ENCODE measurements around the gene CARS2. TPM values are rescaled to one million over a fixed set of nuclear protein-coding genes. Genes with fewer than 3 reads are reported as not detected.

Gene CARS2
- total and polyA plus RNA-seq, 3 donors from 2014 or later = 60.4 to 116 (median 100) TPM

GRCh38 chr13:110641055-110642015 lies 64.6 kb downstream of the CARS2 start:
- peak; percentile 72 for DNase-seq
- WGBS, 2 donors = 57 to 60% methylated on average over 19 to 29 of the region's 29 CpGs
- no peaks in the 10 kb centered on the region for H3K27me3 ChIP-seq
- H3K36me3 ChIP-seq (ENCODE audit: low read depth, missing control alignments) = no peaks in the 10 kb centered on the region
- H3K4me3 ChIP-seq = no peak overlapping the region
- TF ChIP-seq POLR2A (IDR thresholded peaks at IDR 0.05) (no peak), CTCF (IDR thresholded peaks at IDR 0.05) (no peak)
- H3K27ac ChIP-seq = peak overlapping the region; percentile 6 to 61
- peaks cover 22% of the 10 kb centered on the region for H3K4me1 ChIP-seq
- no peaks in the 10 kb centered on the region for H3K9me3 ChIP-seq
- intact Hi-C loops (cut with DNase I; ENCODE audit: low total_unique reads) = no loop called here

GRCh38 chr13:110640591-110641029 lies 65.3 kb downstream of the CARS2 start:
- no peaks in the 10 kb centered on the region for H3K27me3 ChIP-seq
- DNase-seq = peak; percentile 67
- intact Hi-C loops (cut with DNase I; ENCODE audit: low total_unique reads) = no loop called here
- H3K4me3 ChIP-seq = no peak overlapping the region
- TF ChIP-seq POLR2A (IDR thresholded peaks at IDR 0.05) = no peak
- TF ChIP-seq CTCF (IDR thresholded peaks at IDR 0.05) = no peak
- 45 to 49% methylated on average over 13 of the region's 13 CpGs for WGBS, 2 donors
- H3K4me1 ChIP-seq = peaks cover 22% of the 10 kb centered on the region
- no peaks in the 10 kb centered on the region for H3K36me3 ChIP-seq (ENCODE audit: low read depth, missing control alignments)
- H3K27ac ChIP-seq = peak overlapping the region in 1 of 2 donors; percentile 61
- H3K9me3 ChIP-seq = no peaks in the 10 kb centered on the region

- no peak for TF ChIP-seq POLR2A (IDR thresholded peaks at IDR 0.05)
- no peak for TF ChIP-seq CTCF (IDR thresholded peaks at IDR 0.05)
- H3K27ac ChIP-seq = peak overlapping the region in 1 of 2 donors; percentile 61
- 50 to 56% methylated on average over 5 of the region's 5 CpGs for WGBS, 2 donors
- intact Hi-C loops (cut with DNase I; ENCODE audit: low total_unique reads) = no loop called here
- H3K36me3 ChIP-seq (ENCODE audit: low read depth, missing control alignments) = no peaks in the 10 kb centered on the region
- no peaks in the 10 kb centered on the region for H3K9me3 ChIP-seq
- peaks cover 18% of the 10 kb centered on the region for H3K4me1 ChIP-seq
- no peak for DNase-seq
- no peak overlapping the region for H3K4me3 ChIP-seq
- H3K27me3 ChIP-seq = no peaks in the 10 kb centered on the region
These were observed 66.0 kb downstream of the CARS2 start for GRCh38 chr13:110639935-110640334.

DNA sequence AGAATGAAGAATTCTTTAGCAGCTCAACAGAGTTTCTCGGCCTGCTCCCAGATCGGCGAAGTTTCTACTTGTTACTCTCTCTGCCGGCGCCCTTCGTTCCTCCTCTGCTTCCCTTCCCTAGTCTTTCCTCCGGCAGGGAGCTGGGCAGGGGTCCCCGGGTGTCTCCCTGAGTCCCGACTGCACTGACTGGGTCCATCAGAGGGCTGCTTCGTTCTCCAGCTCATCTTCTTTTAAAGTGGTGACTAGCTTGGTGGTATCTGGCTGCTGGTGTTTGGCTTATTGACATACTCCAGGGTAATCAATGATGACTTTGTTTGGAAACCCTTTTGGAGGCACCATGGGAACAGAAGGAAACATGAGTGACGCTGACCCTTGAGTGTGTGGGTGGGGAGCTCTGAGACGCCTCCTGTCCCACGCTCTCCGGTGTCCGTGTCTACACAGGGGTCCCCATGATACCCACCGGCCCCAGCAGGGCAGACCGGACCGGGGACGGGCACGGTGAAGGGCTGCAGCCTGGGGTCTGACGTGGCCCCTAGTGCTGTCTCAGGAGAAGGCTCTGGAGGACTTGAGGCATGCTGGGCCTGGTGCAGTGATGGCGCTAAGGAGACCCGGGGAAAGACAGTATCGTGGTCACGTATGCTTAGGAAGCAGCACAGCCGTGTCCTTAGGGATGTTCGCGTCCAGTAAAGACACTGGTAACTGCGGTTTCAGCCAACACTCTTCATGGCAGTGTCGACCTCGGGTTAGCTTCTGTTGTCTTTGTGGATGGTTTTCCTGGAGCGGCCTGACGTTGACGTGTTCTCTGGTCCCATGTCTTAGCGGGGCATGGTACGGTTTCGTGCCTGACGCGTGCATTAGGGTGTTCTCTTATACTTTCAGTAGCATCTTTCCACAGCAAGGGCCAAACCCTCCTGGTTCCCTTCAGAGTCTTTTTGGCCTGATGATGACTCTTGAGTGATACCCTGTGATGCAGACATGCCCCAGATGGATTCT lies 66.8 kb downstream of the CARS2 start:
- Histone ChIP-seq H3K4me3 (no peak overlapping the region), H3K27me3 (no peaks in the 10 kb centered on the region), H3K36me3 (ENCODE audit: low read depth, missing control alignments) (no peaks in the 10 kb centered on the region), H3K4me1 (peaks cover 15% of the 10 kb centered on the region), H3K9me3 (no peaks in the 10 kb centered on the region), H3K27ac (no peak overlapping the region)
- 91 to 94% methylated on average over 35 to 39 of the region's 39 CpGs for WGBS, 2 donors
- DNase-seq = no peak
- TF ChIP-seq CTCF (IDR thresholded peaks at IDR 0.05) = no peak
- no peak for TF ChIP-seq POLR2A (IDR thresholded peaks at IDR 0.05)
- intact Hi-C loops (cut with DNase I; ENCODE audit: low total_unique reads) = no loop called here

All from testis (tissue), 3 donors.